ENCODE results near the gene AP1G2. TPM values are rescaled to one million over a fixed set of nuclear protein-coding genes. Genes with fewer than 3 reads are reported as not detected.

AP1G2 gene
- total and polyA plus RNA-seq, 4 donors = 12.4 to 26.6 (median 17.3) TPM

GRCh38 chr14:23577710-23578392 lies 10.3 kb upstream of the AP1G2 start:
- no peak for DNase-seq (ENCODE audit: low spot score)
- no peak overlapping the region for H3K9ac ChIP-seq (ENCODE audit: low read depth in 1 of 2, low read length in 2 of 2)
- H3K4me1 ChIP-seq (ENCODE audit: control insufficient read depth in 4 of 4, insufficient read depth in 4 of 4, low read length in 3 of 4) = peaks cover 0 to 13% (median 12%) of the 10 kb centered on the region in 4 donors
- no peaks in the 10 kb centered on the region for H3K9me3 ChIP-seq (ENCODE audit: control insufficient read depth in 4 of 4, low read length in 3 of 4)
- TF ChIP-seq, protein P1, sequence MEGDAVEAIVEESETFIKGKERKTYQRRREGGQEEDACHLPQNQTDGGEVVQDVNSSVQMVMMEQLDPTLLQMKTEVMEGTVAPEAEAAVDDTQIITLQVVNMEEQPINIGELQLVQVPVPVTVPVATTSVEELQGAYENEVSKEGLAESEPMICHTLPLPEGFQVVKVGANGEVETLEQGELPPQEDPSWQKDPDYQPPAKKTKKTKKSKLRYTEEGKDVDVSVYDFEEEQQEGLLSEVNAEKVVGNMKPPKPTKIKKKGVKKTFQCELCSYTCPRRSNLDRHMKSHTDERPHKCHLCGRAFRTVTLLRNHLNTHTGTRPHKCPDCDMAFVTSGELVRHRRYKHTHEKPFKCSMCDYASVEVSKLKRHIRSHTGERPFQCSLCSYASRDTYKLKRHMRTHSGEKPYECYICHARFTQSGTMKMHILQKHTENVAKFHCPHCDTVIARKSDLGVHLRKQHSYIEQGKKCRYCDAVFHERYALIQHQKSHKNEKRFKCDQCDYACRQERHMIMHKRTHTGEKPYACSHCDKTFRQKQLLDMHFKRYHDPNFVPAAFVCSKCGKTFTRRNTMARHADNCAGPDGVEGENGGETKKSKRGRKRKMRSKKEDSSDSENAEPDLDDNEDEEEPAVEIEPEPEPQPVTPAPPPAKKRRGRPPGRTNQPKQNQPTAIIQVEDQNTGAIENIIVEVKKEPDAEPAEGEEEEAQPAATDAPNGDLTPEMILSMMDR (IDR thresholded peaks at IDR 0.05; ENCODE audit: low read depth, low read length, missing input control) = no peak
- no peak for TF ChIP-seq YY1 (IDR thresholded peaks at IDR 0.05)
- no peak for TF ChIP-seq TAF1 (conservative IDR thresholded peaks at IDR 0.05)
- TF ChIP-seq JUND (IDR thresholded peaks at IDR 0.05) = no peak
- no peak for TF ChIP-seq GABPA (IDR thresholded peaks at IDR 0.05 in 1 of 2, conservative IDR thresholded peaks at IDR 0.05 in 1 of 2)
- TF ChIP-seq, protein P2, sequence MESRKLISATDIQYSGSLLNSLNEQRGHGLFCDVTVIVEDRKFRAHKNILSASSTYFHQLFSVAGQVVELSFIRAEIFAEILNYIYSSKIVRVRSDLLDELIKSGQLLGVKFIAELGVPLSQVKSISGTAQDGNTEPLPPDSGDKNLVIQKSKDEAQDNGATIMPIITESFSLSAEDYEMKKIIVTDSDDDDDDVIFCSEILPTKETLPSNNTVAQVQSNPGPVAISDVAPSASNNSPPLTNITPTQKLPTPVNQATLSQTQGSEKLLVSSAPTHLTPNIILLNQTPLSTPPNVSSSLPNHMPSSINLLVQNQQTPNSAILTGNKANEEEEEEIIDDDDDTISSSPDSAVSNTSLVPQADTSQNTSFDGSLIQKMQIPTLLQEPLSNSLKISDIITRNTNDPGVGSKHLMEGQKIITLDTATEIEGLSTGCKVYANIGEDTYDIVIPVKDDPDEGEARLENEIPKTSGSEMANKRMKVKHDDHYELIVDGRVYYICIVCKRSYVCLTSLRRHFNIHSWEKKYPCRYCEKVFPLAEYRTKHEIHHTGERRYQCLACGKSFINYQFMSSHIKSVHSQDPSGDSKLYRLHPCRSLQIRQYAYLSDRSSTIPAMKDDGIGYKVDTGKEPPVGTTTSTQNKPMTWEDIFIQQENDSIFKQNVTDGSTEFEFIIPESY (IDR thresholded peaks at IDR 0.05) = no peak
- no peak for TF ChIP-seq FOXA1 (IDR thresholded peaks at IDR 0.05)
- TF ChIP-seq FOXA2 (IDR thresholded peaks at IDR 0.05) = no peak
- no peak for TF ChIP-seq RXRA (IDR thresholded peaks at IDR 0.05)
- TF ChIP-seq EGR1 (IDR thresholded peaks at IDR 0.05; ENCODE audit: low read depth in 2 of 2) = no peak
- TF ChIP-seq, protein P3, sequence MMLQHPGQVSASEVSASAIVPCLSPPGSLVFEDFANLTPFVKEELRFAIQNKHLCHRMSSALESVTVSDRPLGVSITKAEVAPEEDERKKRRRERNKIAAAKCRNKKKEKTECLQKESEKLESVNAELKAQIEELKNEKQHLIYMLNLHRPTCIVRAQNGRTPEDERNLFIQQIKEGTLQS (IDR thresholded peaks at IDR 0.05) = no peak
- TF ChIP-seq SP1 (IDR thresholded peaks at IDR 0.05) = no peak
- TF ChIP-seq HNF4G (IDR thresholded peaks at IDR 0.05) = no peak
- TF ChIP-seq RAD21 (IDR thresholded peaks at IDR 0.05) = no peak
- 7% methylated on average over 24 of the region's 24 CpGs for WGBS
- H3K27ac ChIP-seq (ENCODE audit: low read depth in 1 of 2, low read length in 2 of 2) = no peak overlapping the region
- no peaks in the 10 kb centered on the region for H3K36me3 ChIP-seq (ENCODE audit: control insufficient read depth in 4 of 4, insufficient read depth in 3 of 4, low read depth in 1 of 4, low read length in 3 of 4)
- no peak overlapping the region for H3K4me3 ChIP-seq (ENCODE audit: low read depth in 1 of 3, low read length in 3 of 3)
- H3K27me3 ChIP-seq (ENCODE audit: control insufficient read depth in 4 of 4, insufficient read depth in 4 of 4, low read length in 3 of 4) = peaks cover 0 to 6% (median under 1%) of the 10 kb centered on the region in 4 donors

- H3K27ac ChIP-seq (ENCODE audit: low read depth in 1 of 2, low read length in 2 of 2) = no peak overlapping the region
- no peaks in the 10 kb centered on the region for H3K9me3 ChIP-seq (ENCODE audit: control insufficient read depth in 4 of 4, low read length in 3 of 4)
- H3K9ac ChIP-seq (ENCODE audit: low read depth in 1 of 2, low read length in 2 of 2) = no peak overlapping the region
- H3K4me1 ChIP-seq (ENCODE audit: control insufficient read depth in 4 of 4, insufficient read depth in 4 of 4, low read length in 3 of 4) = peaks cover 0 to 13% (median 12%) of the 10 kb centered on the region in 4 donors
- H3K27me3 ChIP-seq (ENCODE audit: control insufficient read depth in 4 of 4, insufficient read depth in 4 of 4, low read length in 3 of 4) = peaks cover 0 to 6% (median under 1%) of the 10 kb centered on the region in 4 donors
- TF ChIP-seq EGR1 (IDR thresholded peaks at IDR 0.05; ENCODE audit: low read depth in 2 of 2) = no peak
- TF ChIP-seq RAD21 (IDR thresholded peaks at IDR 0.05) = no peak
- no peak for TF ChIP-seq GABPA (IDR thresholded peaks at IDR 0.05 in 1 of 2, conservative IDR thresholded peaks at IDR 0.05 in 1 of 2)
- TF ChIP-seq TAF1 (conservative IDR thresholded peaks at IDR 0.05) = no peak
- TF ChIP-seq SP1 (IDR thresholded peaks at IDR 0.05) = no peak
- TF ChIP-seq YY1 (IDR thresholded peaks at IDR 0.05) = no peak
- H3K4me3 ChIP-seq (ENCODE audit: low read depth in 1 of 3, low read length in 3 of 3) = peak overlapping the region in 1 of 3 donors; percentile 26
- H3K36me3 ChIP-seq (ENCODE audit: control insufficient read depth in 4 of 4, insufficient read depth in 3 of 4, low read depth in 1 of 4, low read length in 3 of 4) = no peaks in the 10 kb centered on the region
- no peak for DNase-seq (ENCODE audit: low spot score)
- 5% methylated on average over 67 of the region's 67 CpGs for WGBS
These were observed 9.6 kb upstream of the AP1G2 start for GRCh38 chr14:23577004-23577681.
